ENCODE data around the gene ANO9.

The ANO9 gene

GRCh38 chr11:369336-370018 is 72.3 kb downstream of the ANO9 start, which contains the start of gene B4GALNT4:
Gene B4GALNT4, plus strand, starts transcription at chr11:369499. Its CDS starts 305 bp downstream, at chr11:369804.
- no peak within 1 kb of the TSS for H3K4me3 ChIP-seq (ENCODE audit: low read depth, low read length)
- no peak for DNase-seq (ENCODE audit: low read depth)
- TF ChIP-seq CTCF (IDR thresholded peaks at IDR 0.05; ENCODE audit: low read depth, low read length, missing control alignments), result no peak

DNA sequence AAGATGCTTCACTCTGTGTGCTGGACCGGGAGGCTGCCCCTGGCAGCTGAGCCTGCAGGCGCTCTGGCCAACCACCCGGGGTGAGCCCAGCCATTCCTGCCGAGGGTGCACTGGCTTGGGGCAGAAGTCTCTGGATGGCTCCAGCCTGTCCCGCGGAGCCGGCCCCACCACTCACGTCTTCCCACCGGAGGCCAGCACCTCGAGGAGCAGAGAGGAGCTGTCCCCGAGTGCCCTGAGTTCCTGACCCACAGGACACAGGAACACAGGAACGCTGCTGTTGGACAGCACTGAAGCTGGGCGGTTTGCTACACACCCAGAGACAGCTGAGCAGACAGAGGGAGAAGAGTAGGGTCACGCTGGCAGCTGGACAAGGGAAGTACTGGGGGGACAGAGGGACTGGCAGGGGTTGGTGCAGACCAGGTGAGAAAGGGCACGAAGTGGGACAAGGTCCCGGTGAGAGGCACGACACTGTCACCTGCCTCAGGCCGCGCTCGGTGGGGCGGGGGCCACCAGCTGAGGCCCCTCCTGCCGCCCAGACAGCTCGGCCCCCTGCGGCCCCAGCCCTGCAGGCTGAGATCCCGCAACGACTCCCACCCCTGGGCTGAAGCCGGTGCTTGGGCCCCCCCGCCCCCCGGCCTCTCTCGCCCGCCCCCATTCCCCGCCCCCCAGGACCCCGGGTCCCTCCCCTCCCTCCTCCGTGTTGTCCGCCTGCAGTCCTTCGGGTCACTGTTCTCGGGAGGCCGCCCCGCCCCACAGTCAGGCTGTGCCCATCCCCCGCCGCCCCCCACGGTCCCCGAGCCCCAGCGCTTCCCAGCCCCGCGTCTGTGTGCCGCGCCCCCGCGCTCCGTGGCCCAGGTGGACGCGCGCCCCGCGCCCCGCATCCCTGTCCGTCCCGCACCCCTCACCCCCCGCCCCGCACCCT is 73.1 kb downstream of the ANO9 start:
- DNase-seq (ENCODE audit: low read depth), result no peak
- no peak for TF ChIP-seq CTCF (IDR thresholded peaks at IDR 0.05; ENCODE audit: low read depth, low read length, missing control alignments)
- no peak overlapping the region for H3K4me3 ChIP-seq (ENCODE audit: low read depth, low read length)

GRCh38 chr11:367956-368413 is 73.8 kb downstream of the ANO9 start:
- TF ChIP-seq CTCF (IDR thresholded peaks at IDR 0.05; ENCODE audit: low read depth, low read length, missing control alignments), result no peak
- H3K4me3 ChIP-seq (ENCODE audit: low read depth, low read length), result no peak overlapping the region
- no peak for DNase-seq (ENCODE audit: low read depth)
